ENCODE data around the gene PDP2. TPM values are rescaled to one million over a fixed set of nuclear protein-coding genes. Genes with fewer than 3 reads are reported as not detected.

Gene PDP2
- total RNA-seq, 6 experiments from 2014 or later: 12.8 to 17.7 (median 16.2) TPM

- Mint-ChIP-seq H3K4me3 (no peak overlapping the region), H3K36me3 (ENCODE audit: low read depth) (0 out of 2 replicates have a peak, but pooled peaks cover 5% of the 10 kb centered on the region), H3K27me3 (ENCODE audit: insufficient read depth) (no peaks in the 10 kb centered on the region; the same call in 1 of the 2 replicates), H3K9me3 (no peaks in the 10 kb centered on the region), H3K4me1 (ENCODE audit: low read depth) (peaks cover 43% of the 10 kb centered on the region), H3K27ac (no peak overlapping the region)
- no peak for DNase-seq
- no peak for TF ChIP-seq CTCF (IDR thresholded peaks at IDR 0.05)
Measured at GRCh38 chr16:66891360-66891759, 11.0 kb downstream of the PDP2 start.

GRCh38 chr16:66891797-66892196, 11.5 kb downstream of the PDP2 start:
- peaks cover 43% of the 10 kb centered on the region for H3K4me1 Mint-ChIP-seq (ENCODE audit: low read depth)
- H3K27me3 Mint-ChIP-seq (ENCODE audit: insufficient read depth): no peaks in the 10 kb centered on the region; the same call in 1 of the 2 replicates
- TF ChIP-seq CTCF (IDR thresholded peaks at IDR 0.05): no peak
- DNase-seq: no peak
- H3K9me3 Mint-ChIP-seq: no peaks in the 10 kb centered on the region
- H3K36me3 Mint-ChIP-seq (ENCODE audit: low read depth): 0 out of 2 replicates have a peak, but pooled peaks cover 5% of the 10 kb centered on the region
- H3K27ac Mint-ChIP-seq: no peak overlapping the region
- H3K4me3 Mint-ChIP-seq: no peak overlapping the region

- H3K27me3 Mint-ChIP-seq (ENCODE audit: insufficient read depth): peaks cover 4% of the 10 kb centered on the region
- H3K9me3 Mint-ChIP-seq: no peaks in the 10 kb centered on the region
- DNase-seq: no peak
- no peak for TF ChIP-seq CTCF (IDR thresholded peaks at IDR 0.05)
- H3K27ac Mint-ChIP-seq: no peak overlapping the region
- no peaks in the 10 kb centered on the region for H3K36me3 Mint-ChIP-seq (ENCODE audit: low read depth)
- peaks cover 38% of the 10 kb centered on the region for H3K4me1 Mint-ChIP-seq (ENCODE audit: low read depth)
- H3K4me3 Mint-ChIP-seq: no peak overlapping the region
Measured at GRCh38 chr16:66894055-66894454, 13.7 kb downstream of the PDP2 start.

- H3K27ac Mint-ChIP-seq: no peak overlapping the region; the same call in 1 of the 2 replicates
- no peak overlapping the region for H3K4me3 Mint-ChIP-seq
- no peaks in the 10 kb centered on the region for H3K9me3 Mint-ChIP-seq
- peaks cover 4% of the 10 kb centered on the region for H3K27me3 Mint-ChIP-seq (ENCODE audit: insufficient read depth)
- peaks cover 48% of the 10 kb centered on the region for H3K4me1 Mint-ChIP-seq (ENCODE audit: low read depth)
- no peaks in the 10 kb centered on the region for H3K36me3 Mint-ChIP-seq (ENCODE audit: low read depth)
- TF ChIP-seq CTCF (IDR thresholded peaks at IDR 0.05): peak; percentile 91
- DNase-seq: peak; percentile 71
Measured at GRCh38 chr16:66894948-66895688, 14.8 kb downstream of the PDP2 start.

- Mint-ChIP-seq H3K4me3 (no peak overlapping the region), H3K36me3 (ENCODE audit: low read depth) (no peaks in the 10 kb centered on the region), H3K27ac (no peak overlapping the region), H3K4me1 (ENCODE audit: low read depth) (peaks cover 53% of the 10 kb centered on the region), H3K9me3 (no peaks in the 10 kb centered on the region), H3K27me3 (ENCODE audit: insufficient read depth) (peaks cover 4% of the 10 kb centered on the region)
- DNase-seq: no peak
- no peak for TF ChIP-seq CTCF (IDR thresholded peaks at IDR 0.05)
Measured at GRCh38 chr16:66895689-66895979, 15.3 kb downstream of the PDP2 start.

Measured in HFFc6 (cell line).